Measurements from ENCODE around the gene KCNB1.
"Not testable (repeated sequence)": the region's sequence is repeated elsewhere in the genome, so short reads cannot be mapped to it uniquely, and the experiment has no call there.

KCNB1 gene

DNA sequence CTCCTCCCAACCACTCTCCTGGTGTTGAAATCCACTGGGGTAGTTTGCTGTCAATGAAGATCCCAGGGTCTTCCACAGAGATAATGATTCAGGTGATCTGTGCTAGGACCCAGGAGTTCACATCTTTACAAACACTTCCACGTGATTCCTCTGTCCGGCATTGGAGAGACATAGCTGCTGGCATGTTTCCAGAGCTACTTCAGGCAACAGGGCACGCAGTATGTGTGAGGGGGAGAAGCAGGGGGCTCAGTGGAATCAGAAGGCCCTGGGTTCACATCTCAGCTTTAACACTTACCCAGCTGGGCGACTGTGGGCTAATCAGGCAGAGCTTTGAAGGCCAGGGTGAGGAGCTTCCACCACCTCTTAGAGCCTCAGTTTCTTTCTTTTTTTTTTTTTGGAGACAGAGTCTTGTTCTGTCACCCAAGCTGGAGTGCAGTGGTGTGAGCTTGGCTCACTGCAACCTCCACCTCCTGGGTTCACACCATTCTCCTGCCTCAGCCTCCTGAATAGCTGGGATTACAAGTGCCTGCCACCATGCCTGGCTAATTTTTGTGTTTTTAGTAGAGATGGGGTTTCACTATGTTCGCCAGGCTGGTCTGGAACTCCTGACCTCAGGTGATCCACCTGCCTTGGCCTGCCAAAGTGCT lies 72.4 kb downstream of the KCNB1 start:
- not testable (repeated sequence) for DNase-seq

DNA sequence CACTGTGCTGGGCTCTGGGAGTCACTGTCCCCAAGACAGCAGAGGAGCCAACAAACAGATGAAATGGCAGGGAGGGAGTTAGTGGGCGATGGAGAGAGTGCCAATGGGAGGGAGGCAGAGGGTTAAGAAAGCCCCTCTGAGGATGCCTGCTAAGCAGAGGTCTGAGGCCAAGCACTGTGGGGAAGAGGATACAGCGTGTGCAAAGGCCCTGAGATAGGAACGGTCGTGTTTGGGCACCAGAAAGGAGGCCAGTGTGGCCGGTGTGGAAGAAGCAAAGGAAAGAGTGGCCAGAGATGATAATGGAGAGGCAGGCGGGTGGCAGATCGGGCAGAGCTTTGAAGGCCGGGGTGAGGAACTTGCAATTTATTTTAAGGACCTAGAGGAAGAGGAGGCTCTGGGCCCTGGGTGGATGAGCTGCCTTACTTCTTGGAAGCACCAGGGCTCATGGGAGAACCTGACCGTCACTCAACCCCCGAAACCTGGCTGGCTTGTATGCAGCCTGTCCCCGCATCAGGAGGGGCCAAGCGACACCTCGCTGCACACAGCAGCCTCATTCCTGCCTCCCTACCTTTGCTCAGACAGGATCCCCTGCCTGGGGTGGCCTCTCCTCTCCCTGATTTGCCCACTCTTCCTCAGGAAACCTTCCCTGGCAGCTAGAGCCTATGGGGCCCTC lies 73.0 kb downstream of the KCNB1 start:
- no peak for DNase-seq

DNA sequence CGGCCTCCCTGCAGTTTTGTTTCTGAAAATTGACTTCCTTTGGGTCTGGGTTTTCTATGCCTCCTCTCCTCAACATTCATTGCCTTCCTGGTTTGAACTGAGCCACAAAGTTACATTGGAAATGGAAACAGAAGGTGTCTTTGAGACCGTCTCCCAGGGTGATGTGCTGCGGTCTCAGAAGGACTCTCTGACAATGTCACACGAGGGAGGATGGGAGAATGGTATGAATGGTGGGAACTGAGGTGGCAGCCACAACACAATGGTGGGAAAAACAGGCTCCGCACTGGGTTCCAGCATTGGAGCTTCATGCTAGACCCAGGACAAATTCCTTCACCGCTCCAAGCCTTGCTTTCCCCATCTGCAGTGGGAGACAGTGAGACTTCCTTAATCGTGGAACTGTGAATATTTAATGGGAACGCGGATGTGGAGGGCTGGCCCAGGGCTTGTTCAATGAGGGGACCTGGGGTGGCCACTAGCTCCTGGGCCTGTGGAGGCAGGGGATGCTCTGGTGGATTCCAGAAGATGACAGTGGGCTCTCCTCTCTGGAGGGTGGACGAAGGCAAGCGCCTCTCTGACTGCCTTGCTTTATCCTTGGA lies 73.9 kb downstream of the KCNB1 start:
- no peak for DNase-seq

DNA sequence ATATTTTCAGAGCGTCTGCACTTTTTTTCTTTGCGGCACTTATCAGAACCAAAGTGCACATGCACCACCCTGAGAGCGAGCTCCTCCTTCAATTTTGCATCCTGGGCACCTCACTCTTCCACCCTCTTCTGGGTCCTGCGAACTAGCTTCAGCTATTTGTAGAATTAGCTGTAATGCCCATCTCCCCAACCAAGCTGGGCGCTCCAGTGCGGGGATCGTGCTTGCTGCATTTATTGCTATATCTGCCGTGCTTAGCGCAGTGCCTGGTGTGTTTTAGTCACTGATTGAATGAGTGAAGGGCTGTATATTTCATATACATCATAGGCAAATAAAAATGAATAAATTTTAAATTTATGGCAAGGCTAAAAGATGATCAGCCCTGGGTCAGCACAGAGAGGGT lies 75.8 kb downstream of the KCNB1 start:
- no peak for DNase-seq

DNA sequence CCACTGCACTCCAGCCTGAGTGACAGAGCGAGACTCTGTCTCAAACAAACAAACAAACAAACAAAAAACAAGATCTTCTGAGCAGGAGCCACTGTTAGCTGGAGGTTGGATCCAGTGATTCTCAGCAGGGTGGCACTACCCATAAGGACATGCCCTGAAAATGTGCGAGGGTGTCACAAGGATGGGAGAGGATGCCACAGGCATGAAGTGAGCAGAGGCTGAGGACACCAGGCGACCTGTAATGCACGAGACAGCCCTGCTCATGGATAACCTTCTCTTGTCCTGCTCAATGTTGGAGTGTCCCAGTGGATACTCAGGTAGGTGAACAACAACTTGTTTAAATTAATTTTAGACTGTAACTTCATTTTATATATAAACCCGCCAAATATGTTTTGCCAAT lies 76.8 kb downstream of the KCNB1 start:
- DNase-seq, result no peak

DNA sequence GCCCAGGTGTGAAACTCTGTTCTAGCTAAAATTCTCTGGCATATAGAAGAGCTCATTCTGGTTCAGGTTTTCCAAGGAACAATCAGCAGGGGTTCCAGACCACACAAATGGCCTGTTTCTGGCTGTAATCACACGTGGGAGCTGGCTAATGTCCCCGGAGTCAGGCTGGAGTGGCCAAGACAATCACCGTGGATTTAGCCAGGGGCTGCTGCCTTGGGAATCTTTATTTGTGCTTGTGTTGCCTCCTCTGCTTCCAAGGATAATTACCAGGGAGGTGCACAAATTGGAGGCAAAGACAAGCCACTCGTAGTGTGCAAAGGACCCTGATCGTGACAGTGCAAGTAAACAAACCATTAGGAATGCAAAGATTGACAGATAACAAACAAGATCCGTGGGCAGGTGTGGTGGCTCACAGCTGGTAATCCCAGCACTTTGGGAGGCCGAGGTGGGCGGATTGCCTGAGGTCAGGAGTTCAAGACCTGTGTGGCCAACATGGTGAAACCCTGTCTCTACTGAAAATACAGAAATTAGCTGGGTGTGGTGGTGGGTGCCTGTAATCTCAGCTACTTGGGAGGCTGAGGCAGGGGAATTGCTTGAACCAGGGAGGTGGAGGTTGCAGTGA lies 77.3 kb downstream of the KCNB1 start:
- DNase-seq, result no peak

DNA sequence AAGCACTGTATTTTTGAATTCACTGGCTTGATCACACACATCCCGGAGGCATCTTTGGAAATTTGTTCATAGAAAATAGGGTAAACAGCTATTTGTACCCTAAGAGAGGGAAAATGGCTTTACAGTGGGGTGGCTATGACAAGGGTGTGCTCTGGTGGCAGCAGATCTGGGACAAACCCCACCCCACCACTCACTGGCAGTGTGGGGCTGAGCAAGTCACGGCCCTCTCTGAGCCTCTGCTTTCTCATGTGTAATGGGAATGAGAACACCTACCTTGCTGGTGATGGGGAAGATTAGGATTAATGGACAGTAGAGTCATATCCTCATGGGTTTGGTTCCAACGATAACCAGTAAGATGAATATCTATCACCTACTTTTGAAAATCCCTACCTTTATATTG lies 78.0 kb downstream of the KCNB1 start:
- no peak for DNase-seq

DNA sequence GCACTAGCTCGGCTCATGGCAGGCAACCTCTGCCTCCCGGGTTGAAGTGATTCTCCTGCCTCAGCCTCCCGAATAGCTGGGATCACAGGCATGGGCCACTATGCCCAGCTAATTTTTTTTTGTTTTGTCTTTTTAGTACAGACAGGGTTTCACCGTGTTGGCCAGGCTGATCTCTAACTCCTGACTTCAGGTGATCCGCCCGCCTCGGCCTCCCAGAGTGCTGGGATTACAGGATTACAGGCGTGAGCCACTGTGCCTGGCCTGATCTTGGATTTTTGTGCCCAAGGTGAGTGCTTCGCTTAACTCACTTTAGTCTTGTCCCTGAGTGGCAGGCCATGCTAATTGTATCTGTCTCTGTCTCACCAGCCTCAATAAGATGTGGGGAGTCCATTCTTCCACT lies 78.6 kb downstream of the KCNB1 start:
- no peak for DNase-seq

DNA sequence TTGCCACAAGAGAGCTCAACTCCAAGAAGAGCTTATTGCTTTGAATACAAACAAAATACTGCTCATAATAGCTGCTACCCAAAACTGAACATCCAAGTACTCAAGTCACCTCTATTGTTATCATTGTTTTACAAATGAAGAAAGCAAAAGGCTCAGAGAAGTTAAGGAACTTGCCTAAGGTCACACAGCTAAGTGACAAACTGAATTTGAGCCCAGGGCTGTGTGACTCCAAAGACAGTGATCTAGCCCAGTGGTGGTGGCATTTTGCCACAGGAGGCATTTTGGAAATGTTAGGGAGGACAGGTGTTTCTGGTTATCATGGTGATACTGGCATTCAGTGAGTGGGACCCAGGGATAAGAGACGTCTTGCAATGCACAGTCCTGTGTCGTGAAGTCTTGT lies 79.5 kb downstream of the KCNB1 start:
- DNase-seq, result no peak

DNA sequence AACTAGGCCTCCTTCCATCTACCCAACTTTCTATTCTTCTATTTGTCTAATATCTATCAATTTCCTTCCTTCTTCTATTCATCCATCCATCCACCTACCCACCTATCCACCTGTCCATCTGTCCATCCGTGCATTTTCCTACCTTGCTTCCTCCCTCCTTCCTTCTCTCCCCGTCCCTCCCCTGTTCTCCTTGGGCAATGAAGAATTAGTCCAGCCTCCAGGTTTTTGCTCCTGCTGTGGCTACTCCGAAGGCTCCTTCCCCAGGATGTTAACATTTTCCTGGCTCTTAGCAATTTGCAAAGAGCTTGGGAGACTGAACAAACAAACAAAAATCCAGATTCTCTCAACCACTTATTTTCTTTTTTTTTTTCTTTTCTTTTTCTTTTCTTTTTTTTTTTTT lies 81.6 kb downstream of the KCNB1 start:
- DNase-seq, result no peak

DNA sequence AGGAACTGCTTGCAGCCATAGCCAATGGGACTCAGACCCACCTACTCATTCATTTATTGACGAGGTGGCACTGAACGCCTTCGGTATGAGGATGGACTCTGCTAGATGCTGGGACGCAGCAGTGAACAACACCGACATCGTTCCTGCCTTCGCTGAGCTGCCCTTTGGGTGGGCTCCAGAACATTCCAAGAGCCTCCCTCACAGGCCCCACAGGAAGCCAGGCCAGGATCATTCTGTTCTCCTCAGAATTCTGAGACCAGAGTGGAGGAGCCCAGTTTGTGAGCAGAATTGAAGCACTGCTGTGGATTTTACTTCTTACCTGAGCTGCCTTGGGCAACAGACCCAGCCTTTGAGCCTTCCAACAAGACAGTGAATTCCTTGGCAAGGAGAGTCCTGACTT lies 82.1 kb downstream of the KCNB1 start:
- peak in 2 of 51 donors; percentile 18 to 23 for DNase-seq

DNA sequence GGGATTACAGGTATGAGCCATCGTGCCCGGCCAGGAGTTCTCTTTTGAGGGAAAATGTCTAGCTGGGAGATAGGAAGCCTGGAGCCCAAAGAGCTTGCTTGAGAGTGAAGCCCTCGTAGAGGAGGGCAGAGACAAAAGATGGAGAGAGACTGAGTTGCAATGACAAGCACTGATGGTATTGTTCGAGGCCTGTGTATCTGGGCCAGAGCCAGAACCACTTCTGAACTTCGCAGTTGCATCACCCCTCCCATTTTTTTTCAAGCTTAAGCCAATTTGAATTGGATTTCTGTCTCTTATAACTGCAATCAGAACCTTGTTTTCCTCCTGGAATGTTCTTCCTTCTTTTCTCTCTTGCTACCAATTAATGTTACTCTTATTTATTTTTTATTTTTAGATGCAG lies 83.1 kb downstream of the KCNB1 start:
- DNase-seq, result peak in 1 of 51 donors; percentile 17

DNA sequence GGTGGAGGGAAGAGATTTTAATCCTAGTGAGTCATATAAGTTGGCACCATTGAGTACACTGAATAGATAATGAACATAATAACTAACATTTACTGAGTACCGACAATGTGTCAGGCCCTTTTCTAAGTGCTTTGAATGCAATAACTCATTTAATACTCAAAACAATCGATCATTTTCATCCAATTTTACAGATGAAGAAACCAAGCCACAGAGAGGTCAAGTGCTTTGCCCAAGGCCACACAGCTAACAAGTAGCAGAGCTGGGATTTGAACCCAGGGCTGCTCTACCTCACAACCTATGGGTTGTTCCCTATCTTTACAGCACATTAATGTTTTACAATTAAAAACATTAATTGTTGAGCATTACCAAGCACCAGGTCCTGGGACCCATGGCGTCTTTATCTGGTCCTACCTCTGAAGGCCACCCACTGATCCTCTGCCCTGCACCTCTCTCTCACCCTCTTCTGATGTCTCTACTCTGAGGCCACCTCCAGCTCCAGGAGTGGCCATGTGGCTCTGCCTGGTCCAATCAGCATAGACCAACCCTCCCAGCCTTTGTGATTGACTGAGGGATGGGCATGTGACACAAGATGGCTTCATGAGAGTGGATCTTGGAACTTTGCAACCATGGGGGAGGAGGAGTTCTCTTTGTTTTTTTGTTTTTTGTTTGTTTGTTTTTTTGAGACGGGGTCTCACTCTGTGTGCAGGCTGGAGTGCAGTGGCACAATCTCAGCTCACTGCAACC lies 83.9 kb downstream of the KCNB1 start:
- DNase-seq, result no peak

DNA sequence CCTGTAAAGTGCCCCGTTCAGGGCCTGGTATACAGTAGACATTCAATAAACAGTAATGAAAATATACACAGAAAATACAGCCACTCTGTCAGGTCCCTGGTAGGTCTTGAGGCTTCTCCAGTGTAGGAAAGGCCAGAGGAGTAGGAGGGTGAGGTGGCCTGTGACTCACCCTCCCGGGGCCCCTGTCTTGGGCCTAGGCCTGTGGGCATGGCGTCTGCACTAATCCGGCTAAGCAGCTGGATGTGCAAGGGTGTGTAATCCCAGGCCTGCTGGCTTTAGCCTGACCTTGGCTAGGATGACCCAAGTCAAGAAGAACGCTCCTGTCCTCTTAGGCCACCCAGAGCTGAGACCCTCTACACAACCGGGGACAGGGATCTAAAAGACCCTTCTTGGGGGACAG lies 84.9 kb downstream of the KCNB1 start:
- DNase-seq, result no peak

DNA sequence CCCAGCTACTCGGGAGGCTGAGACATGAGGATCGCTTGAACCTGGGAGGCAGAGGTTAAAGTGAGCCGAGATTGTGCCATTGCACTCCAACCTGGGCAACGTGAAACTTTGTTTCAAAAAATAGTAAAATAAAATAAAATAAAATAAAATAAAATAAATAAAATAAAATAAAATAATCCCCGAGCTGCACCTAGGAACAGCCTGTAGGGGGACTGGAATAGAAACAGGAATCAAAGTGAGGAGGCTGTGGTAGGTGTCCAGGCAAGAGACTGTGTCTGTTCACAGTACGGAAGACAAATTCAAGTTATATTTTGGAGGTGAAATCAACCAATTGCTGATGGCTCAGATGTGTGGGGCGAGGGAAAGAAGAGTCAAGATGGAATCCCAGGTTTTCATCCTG lies 86.2 kb downstream of the KCNB1 start:
- no peak for DNase-seq

DNA sequence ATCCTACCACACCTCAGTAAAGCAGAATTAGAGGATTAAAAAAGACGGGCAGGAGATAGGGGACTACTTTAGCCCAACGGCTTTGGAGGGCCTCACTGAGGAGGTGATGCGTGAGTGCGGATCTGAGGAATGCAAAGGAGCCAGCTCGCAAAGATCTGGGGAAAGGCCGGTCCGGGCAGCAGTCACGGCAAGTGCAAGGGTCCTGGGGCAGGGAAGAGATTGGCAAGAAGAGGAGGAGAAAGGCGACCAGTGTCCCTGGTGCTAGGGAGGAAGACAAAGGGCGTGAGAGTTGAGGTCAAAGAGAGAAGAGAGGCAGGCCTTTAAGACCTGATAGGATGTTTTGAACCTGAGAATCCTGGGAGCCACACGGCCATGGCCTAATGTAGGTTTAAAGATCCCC lies 86.8 kb downstream of the KCNB1 start:
- no peak for DNase-seq

DNA sequence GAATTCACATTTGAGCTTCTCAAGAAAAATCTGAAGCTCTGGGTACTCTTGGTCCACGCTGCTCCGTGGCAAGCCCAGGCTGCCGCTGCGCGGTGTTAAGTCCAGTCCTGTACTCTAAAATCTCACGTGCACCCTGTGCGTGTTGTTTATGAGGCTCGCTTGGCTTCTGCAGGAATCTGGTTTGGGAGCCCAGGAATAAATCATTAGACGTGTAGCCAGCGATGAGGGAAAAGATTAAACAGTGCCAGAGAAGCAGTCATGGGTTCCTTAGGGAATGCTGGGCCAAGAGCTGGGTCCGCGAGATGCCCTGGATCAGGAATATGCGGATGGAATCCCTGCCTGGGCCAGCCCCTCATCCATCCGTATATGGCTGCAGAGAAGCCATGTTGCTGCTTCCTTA lies 87.3 kb downstream of the KCNB1 start:
- no peak for DNase-seq

DNA sequence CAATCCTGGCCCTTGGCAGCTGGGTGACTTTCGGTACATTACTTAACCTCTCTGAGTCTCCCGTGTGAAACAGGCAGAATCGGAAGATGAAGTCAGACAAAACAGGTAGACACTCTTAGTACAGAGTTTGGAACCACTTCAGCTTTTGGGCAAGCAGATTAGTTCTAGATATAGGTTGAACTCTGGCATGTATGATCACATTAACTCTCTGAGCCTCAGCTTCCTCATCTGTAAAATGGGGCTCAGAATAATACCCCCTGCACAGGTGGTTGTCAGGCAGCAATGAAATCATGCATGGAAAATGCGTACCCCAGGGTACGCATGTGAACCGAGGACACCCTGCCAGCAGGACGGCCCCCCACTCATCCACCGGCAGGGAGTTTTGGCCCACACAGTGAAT lies 87.7 kb downstream of the KCNB1 start:
- DNase-seq, result no peak

DNA sequence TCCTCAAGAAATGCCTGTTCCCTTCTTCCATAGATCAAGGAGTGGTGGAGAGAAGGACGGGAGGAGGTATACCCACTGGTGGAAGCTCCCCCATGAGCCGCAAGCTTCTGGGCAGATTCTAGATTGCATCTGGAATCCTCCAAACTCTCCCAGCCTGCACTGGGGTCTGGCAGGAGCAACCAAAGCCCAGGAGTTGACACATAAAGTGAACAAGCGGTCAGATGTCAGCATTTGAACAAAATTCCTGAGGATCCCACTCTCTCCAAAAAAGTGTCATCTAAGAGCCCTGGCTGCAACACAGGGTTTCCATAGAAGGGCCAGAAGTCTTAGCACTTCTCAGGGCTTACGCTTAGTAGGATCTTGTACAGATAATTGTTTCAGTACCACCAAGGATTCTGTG lies 88.2 kb downstream of the KCNB1 start:
- DNase-seq, result no peak

DNA sequence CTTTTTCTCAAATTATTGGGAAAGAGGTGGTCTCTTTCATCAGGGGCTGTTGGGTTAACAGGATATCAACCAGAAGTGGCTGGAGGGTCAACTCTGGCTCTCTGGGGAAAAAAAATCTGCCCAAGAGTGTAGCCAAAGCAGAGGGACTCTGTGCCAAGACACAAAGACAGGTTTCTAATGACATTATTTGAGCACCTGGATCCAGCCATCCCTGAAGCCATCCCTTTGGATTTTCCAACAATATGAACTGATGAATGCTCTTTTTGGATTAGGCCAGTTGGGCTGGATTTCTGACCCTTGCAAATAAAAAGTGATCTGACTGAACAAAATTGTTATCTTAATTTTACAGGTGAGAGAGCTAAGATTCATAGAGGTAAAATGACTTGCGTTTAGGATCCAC lies 88.7 kb downstream of the KCNB1 start:
- no peak for DNase-seq

DNA sequence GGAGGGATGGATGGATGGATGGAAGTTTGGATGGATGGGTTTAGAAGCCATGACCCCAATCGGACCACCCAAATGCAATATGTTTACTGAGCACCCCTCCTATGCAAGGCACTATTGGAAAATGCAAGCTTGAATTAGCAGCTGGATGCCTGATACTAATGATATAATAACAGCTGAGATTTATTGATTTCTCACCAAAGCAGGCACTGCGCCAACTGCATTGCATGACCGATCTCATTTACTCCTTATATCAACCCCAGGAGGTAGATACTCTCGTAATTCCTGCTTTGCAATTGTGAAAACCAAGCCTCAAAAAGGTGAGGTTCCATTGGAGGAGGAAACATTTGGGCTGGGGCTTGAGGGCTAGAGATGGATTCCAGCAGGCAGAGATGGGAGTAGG lies 89.7 kb downstream of the KCNB1 start:
- no peak for DNase-seq
